Endothelial cell of umbilical vein (primary cell): ENCODE measurements around the gene HCN2. TPM values are rescaled to one million over a fixed set of nuclear protein-coding genes. Genes with fewer than 3 reads are reported as not detected.
A peak's percentile ranks its signal among the peaks of the same experiment; 100 is the strongest.

Source experiments
- BruUV-seq: library from RNA; stranded (reverse); fragments of 400-500 nt; replicated peaks from 2 replicates; lab custom pipeline; 2021; lab: Mats Ljungman, UMichigan
- CTCF ChIA-PET: fragments of 300-600, 350-600 bp; sonication (Branson Sonifier 250); formaldehyde crosslinking; loops from one replicate; lab custom pipeline; 2021; ENCODE audit warnings: antibody characterized with exemption, inconsistent platforms; lab: Charles Lee
- POLR2A ChIA-PET: fragments of 300-600, 350-600 bp; sonication (Branson Sonifier 250); formaldehyde crosslinking; loops from one replicate; lab custom pipeline; 2021; ENCODE audit warnings: antibody characterized with exemption, inconsistent platforms; lab: Charles Lee
- DNase-seq: peaks from one replicate; pipeline ENCODE4 v3.0.0-alpha.2; 2011; ENCODE audit warnings: low read depth, low spot score
- FAIRE-seq: peaks from 2 replicates; lab custom pipeline; 2011; peaks lifted over from hg19 to GRCh38; lab: Jason Lieb, UNC
- H2AFZ ChIP-seq: 2 replicates; pipeline ENCODE4 v1.6.0; 2012; ENCODE audit warnings: low read depth, low read length, control low read depth, inconsistent platforms
- H3K27ac ChIP-seq: 2 replicates; pipeline ENCODE4 v1.5.1; 2011; ENCODE audit warnings: low read depth, mild to moderate bottlenecking, control low read depth, low read length, moderate library complexity; ENCODE audit not compliant: insufficient read depth
- H3K27me3 ChIP-seq, 2 experiments: 2 replicates each; pipeline versions ENCODE4 v1.6.0 to v1.6.1; 2011; ENCODE audit warnings: low read length in 2 of 2, mixed read lengths in 1 of 2; ENCODE audit not compliant: control insufficient read depth in 2 of 2, insufficient read depth in 2 of 2
- H3K36me3 ChIP-seq, 2 experiments: 2 replicates in 1 of 2; 3 replicates in 1 of 2; pipeline ENCODE4 v1.5.1; 2011; ENCODE audit warnings: low read length in 2 of 2, mild to moderate bottlenecking in 1 of 2, moderate library complexity in 1 of 2; ENCODE audit not compliant: control insufficient read depth in 2 of 2, insufficient read depth in 2 of 2; ENCODE audit errors: extremely low read depth in 1 of 2
- H3K4me1 ChIP-seq: 3 replicates; pipeline ENCODE4 v1.5.1; 2011; ENCODE audit warnings: mild to moderate bottlenecking, low read length; ENCODE audit not compliant: control insufficient read depth, insufficient read depth; ENCODE audit errors: extremely low read depth
- H3K4me2 ChIP-seq: 2 replicates; pipeline ENCODE4 v1.6.1; 2011; ENCODE audit warnings: low read length, control low read depth, mixed read lengths; ENCODE audit not compliant: insufficient read depth
- H3K4me3 ChIP-seq, 3 experiments: fragments of 200-600 bp in 1 of 3; sonication (generic), shearing (Covaris generic) in 1 of 3; replicated peaks in 1 of 3; 2 replicates each; pipeline ENCODE4 v1.5.1; 2011 to 2016; ENCODE audit warnings: control low read depth in 3 of 3, low read length in 3 of 3, mild to moderate bottlenecking in 2 of 3, inconsistent platforms in 1 of 3, low read depth in 1 of 3, moderate library complexity in 1 of 3; ENCODE audit not compliant: insufficient read depth in 1 of 3
- H3K79me2 ChIP-seq: 2 replicates; pipeline ENCODE4 v1.6.0; 2012; ENCODE audit warnings: low read length, inconsistent platforms; ENCODE audit not compliant: control insufficient read depth, insufficient read depth
- H3K9ac ChIP-seq: replicated peaks from 2 replicates; pipeline ENCODE3; 2011; ENCODE audit warnings: low read length, control low read depth; ENCODE audit not compliant: insufficient read depth; ENCODE audit errors: extremely low read depth
- H3K9me1 ChIP-seq: replicated peaks from 3 replicates; pipeline ENCODE4 v1.6.0; 2011; ENCODE audit warnings: mild to moderate bottlenecking, low read length; ENCODE audit not compliant: control insufficient read depth, insufficient read depth; ENCODE audit errors: extremely low read depth
- H3K9me3 ChIP-seq: replicated peaks from 2 replicates; pipeline ENCODE4 v1.5.1; 2012; ENCODE audit warnings: low read length, inconsistent platforms; ENCODE audit not compliant: control insufficient read depth, insufficient read depth
- H4K20me1 ChIP-seq: replicated peaks from 2 replicates; pipeline ENCODE3; 2011; ENCODE audit warnings: mild to moderate bottlenecking, low read length; ENCODE audit not compliant: control insufficient read depth, insufficient read depth; ENCODE audit errors: extremely low read depth
- EZH2 ChIP-seq: IDR thresholded peaks from 2 replicates; pipeline ENCODE4 v1.6.1; 2012; ENCODE audit warnings: borderline replicate concordance, low read depth, mild to moderate bottlenecking, moderate library complexity, low read length, inconsistent platforms; ENCODE audit not compliant: severe bottlenecking
- FOS ChIP-seq: IDR thresholded peaks from 2 replicates; pipeline ENCODE4 v1.6.1; 2011; ENCODE audit warnings: mild to moderate bottlenecking, low read length, moderate library complexity, borderline replicate concordance; ENCODE audit not compliant: insufficient read depth
- GATA2 ChIP-seq: IDR thresholded peaks from 2 replicates; pipeline ENCODE4 v1.7.0; 2011; ENCODE audit warnings: low read depth, mild to moderate bottlenecking, moderate library complexity, mixed read lengths, low read length; ENCODE audit not compliant: insufficient read length, insufficient read depth
- POLR2A ChIP-seq: IDR thresholded peaks from 2 replicates; pipeline ENCODE4 v1.6.1; 2012; ENCODE audit warnings: low read depth, mild to moderate bottlenecking, control low read depth, low read length
- dilution Hi-C: fragments of 300-500 bp; cut with MboI; formaldehyde crosslinking; loops from one replicate; pipeline ENCODE4 v1.15.0; 2019; ENCODE audit warnings: low sequenced_read_pairs; ENCODE audit not compliant: extremely low pct_ligation_motif_present
- intact Hi-C: fragments of 100-400 bp; cut with micrococcal nuclease; formaldehyde crosslinking; loops from one replicate; pipeline ENCODE4 v1.10.0; 2022
- polyA plus RNA-seq, 4 experiments: library from polyadenylated mRNA; depleted of rRNA in 3 of 4; stranded (reverse) in 3 of 4; unstranded in 1 of 4; fragments of >200 nt; gene quantifications; 2 replicates each; pipeline versions ENCODE4 v1.2.1 to v1.2.3, GENCODE V29; 2011 to 2012; ENCODE audit warnings: missing spikeins in 1 of 4
- total RNA-seq: library from RNA; stranded (reverse); gene quantifications from 2 replicates; pipeline ENCODE4 v1.2.3, GENCODE V29; 2021
- TF ChIP-seq, protein P1 (sequence below), 2 donors: IDR thresholded peaks; 1 replicate in 1 of 2; 2 replicates in 1 of 2; pipeline ENCODE4 v1.5.1; 2011; ENCODE audit warnings: low read length in 2 of 2, mild to moderate bottlenecking in 2 of 2, moderate library complexity in 2 of 2, control low read depth in 1 of 2, inconsistent platforms in 1 of 2, low read depth in 1 of 2; ENCODE audit not compliant: insufficient read depth in 1 of 2; ENCODE audit errors: extremely low read depth in 1 of 2

Gene HCN2
- total and polyA plus RNA-seq, 2 donors (not counting 3 experiments of a cell fraction or from before 2014, with no cell fraction given), result 0.18 to 0.53 TPM

DNA sequence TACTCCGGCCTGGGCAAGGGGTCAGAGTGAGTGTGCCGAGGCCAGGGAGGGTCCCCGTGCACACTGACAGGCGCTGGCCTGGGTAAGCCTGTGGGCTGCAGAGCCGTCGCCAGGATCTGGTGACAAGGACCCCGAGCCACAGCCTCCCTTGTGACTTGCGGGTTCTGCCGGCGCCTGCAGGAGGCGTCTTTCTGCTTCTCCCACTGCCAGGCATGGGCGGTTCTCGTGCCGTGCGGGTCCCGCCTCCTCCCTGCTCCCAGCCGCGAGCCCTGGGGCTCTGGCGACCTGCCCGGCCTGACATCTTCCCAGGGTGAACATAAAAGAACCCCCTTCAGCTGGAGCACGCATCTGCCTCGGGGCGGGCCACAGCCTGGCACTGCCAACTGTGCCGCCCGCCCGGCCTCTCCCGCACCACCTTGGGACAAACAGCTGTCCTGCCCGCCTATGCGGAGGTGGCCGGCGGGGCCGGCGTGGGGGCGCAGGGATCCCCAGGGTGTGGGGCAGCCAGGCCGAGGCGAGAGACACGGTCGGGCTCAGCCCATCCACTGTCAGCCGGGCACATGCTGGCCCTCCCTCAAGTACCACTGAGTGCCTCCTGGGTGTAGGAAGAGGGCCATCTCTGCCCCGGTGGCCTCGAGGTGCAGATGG is 1.5 kb upstream of the HCN2 start:
- BruUV-seq, result no TSS peak
- H3K9ac ChIP-seq, result no peak overlapping the region
- dilution Hi-C loops (no loop called here), intact Hi-C loops (loop anchor here (2.0 kb wide), 2 partner anchors 15 to 45 kb away; partner anchors contain the start of genes BSG and POLRMT)
- FAIRE-seq (peak; percentile 81), DNase-seq (peak; percentile 59)
- CTCF ChIA-PET, result interaction anchor here (0.8 to 1.0 kb wide), 2 partner anchors 12 to 146 kb away, joined by 3 to 4 read pairs; no protein-coding TSS in a partner anchor
- POLR2A ChIA-PET, result no interaction called here
- H4K20me1 ChIP-seq, result no peaks in the 10 kb centered on the region
- H2AFZ ChIP-seq, result no peak overlapping the region
- H3K27me3 ChIP-seq, result peaks cover 10 to 13% of the 10 kb centered on the region in 2 experiments
- no peaks in the 10 kb centered on the region for H3K4me1 ChIP-seq
- peaks cover 0 to 3% of the 10 kb centered on the region in 2 experiments for H3K36me3 ChIP-seq
- H3K4me3 ChIP-seq, result no peak overlapping the region
- H3K27ac ChIP-seq, result no peak overlapping the region
- H3K4me2 ChIP-seq, result no peak overlapping the region
- no peaks in the 10 kb centered on the region for H3K9me1 ChIP-seq
- no peak for TF ChIP-seq POLR2A
- TF ChIP-seq EZH2, result no peak
- TF ChIP-seq, protein P1, sequence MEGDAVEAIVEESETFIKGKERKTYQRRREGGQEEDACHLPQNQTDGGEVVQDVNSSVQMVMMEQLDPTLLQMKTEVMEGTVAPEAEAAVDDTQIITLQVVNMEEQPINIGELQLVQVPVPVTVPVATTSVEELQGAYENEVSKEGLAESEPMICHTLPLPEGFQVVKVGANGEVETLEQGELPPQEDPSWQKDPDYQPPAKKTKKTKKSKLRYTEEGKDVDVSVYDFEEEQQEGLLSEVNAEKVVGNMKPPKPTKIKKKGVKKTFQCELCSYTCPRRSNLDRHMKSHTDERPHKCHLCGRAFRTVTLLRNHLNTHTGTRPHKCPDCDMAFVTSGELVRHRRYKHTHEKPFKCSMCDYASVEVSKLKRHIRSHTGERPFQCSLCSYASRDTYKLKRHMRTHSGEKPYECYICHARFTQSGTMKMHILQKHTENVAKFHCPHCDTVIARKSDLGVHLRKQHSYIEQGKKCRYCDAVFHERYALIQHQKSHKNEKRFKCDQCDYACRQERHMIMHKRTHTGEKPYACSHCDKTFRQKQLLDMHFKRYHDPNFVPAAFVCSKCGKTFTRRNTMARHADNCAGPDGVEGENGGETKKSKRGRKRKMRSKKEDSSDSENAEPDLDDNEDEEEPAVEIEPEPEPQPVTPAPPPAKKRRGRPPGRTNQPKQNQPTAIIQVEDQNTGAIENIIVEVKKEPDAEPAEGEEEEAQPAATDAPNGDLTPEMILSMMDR (IDR thresholded peaks at IDR 0.05; ENCODE audit: extremely low read depth in 1 of 2, insufficient read depth in 1 of 2, low read depth in 1 of 2, low read length in 2 of 2), result peak; percentile 62 to 78
- TF ChIP-seq GATA2, result no peak
- TF ChIP-seq FOS, result no peak
- no peaks in the 10 kb centered on the region for H3K9me3 ChIP-seq
- no peaks in the 10 kb centered on the region for H3K79me2 ChIP-seq
